Loucy (cell line): ENCODE results near the gene DNAH5.

Source experiments
- CTCF ChIP-seq: fragments of 200-600 bp; sonication (generic); conservative IDR thresholded peaks from 2 replicates; pipeline ENCODE4 v1.5.1; 2014; ENCODE audit warnings: mild to moderate bottlenecking, antibody characterized with exemption, low read length
- EZH2phosphoT487 ChIP-seq: fragments of 200-600 bp; IDR thresholded peaks from 2 replicates; pipeline ENCODE4 v1.6.1; 2018; ENCODE audit warnings: antibody characterized with exemption, mild to moderate bottlenecking, moderate library complexity, borderline replicate concordance

GRCh38 chr5:13860146-13860545, 84.3 kb downstream of the DNAH5 start:
- TF ChIP-seq CTCF (no peak), EZH2phosphoT487 (no peak)
